Testis (tissue), 2 donors: ENCODE results near the gene GMNN.

Source experiments
- CTCF ChIP-seq, 3 experiments: fragments of 450-650 bp in 2 of 3; fragments of 200-600 bp in 1 of 3; sonication (generic) in 1 of 3; IDR thresholded peaks; one replicate each; pipeline ENCODE4 v1.5.1; 2016 to 2019; ENCODE audit warnings: antibody characterized with exemption in 3 of 3, mild to moderate bottlenecking in 2 of 3, moderate library complexity in 1 of 3
- POLR2A ChIP-seq: fragments of 450-650 bp; IDR thresholded peaks from one replicate; pipeline ENCODE4 v1.6.1; 2017; ENCODE audit warnings: antibody characterized with exemption, mild to moderate bottlenecking, moderate library complexity

- TF ChIP-seq POLR2A (no peak), CTCF (IDR thresholded peaks at IDR 0.05) (no peak)
These were observed 11.2 kb upstream of the GMNN start for GRCh38 chr6:24763578-24763977.
